ENCODE results near the gene SCAMP1. TPM values are rescaled to one million over a fixed set of nuclear protein-coding genes. Genes with fewer than 3 reads are reported as not detected.

The SCAMP1 gene
- total RNA-seq, 1 experiment from 2014 or later = 43.8 TPM

DNA sequence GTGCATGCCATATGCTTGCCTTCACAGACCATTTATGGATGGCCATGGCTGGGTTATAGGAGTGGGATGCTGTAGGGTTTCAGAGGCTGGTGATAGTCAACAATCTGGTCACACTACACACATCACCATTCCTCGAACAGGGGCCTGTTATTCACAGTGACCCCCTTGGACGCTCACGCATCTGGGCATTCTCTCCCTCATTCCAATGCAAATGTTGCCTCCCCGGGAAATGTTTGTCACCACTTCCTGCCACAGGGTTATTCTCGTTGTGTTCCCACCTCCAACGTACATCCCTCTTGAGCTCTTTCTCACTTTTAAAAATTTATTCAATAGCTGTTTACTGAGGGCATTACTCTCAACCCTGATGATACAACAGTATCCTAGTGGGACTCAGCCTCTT, 135.4 kb downstream of the SCAMP1 start (continued):
- TF ChIP-seq MLX (CRISPR knock-in tag; IDR thresholded peaks at IDR 0.05) = no peak
- no peak for TF ChIP-seq ZSCAN18 (CRISPR knock-in tag; IDR thresholded peaks at IDR 0.05)
- no peak for TF ChIP-seq NFYB (CRISPR knock-in tag; conservative IDR thresholded peaks at IDR 0.05; ENCODE audit: low read depth)
- no peak for TF ChIP-seq ZNF232 (CRISPR knock-in tag; IDR thresholded peaks at IDR 0.05)
- TF ChIP-seq FOXP4 (CRISPR knock-in tag; IDR thresholded peaks at IDR 0.05) = peak; percentile 62; the same call in 1 of the 2 replicates

- Mint-ChIP-seq H3K36me3 (no peaks in the 10 kb centered on the region), H3K27ac (peak overlapping the region; percentile 89), H3K9me3 (no peaks in the 10 kb centered on the region), H3K27me3 (ENCODE audit: low read depth) (no peaks in the 10 kb centered on the region), H3K4me3 (peak overlapping the region; percentile 41), H3K4me1 (peaks cover 65% of the 10 kb centered on the region)
- TF ChIP-seq ZNF263 (CRISPR knock-in tag; IDR thresholded peaks at IDR 0.05; ENCODE audit: low read depth) (no peak), SOX15 (CRISPR knock-in tag; IDR thresholded peaks at IDR 0.05) (no peak), NR3C1 (CRISPR knock-in tag; conservative IDR thresholded peaks at IDR 0.05; ENCODE audit: low read depth) (no peak), AFF4 (CRISPR knock-in tag; IDR thresholded peaks at IDR 0.05; ENCODE audit: borderline replicate concordance) (no peak), ZNF138 (CRISPR knock-in tag; conservative IDR thresholded peaks at IDR 0.05) (no peak), ELF4 (CRISPR knock-in tag; IDR thresholded peaks at IDR 0.05; ENCODE audit: low read depth) (no peak), ATF3 (CRISPR knock-in tag; conservative IDR thresholded peaks at IDR 0.05) (no peak), MXD4 (CRISPR knock-in tag; IDR thresholded peaks at IDR 0.05; ENCODE audit: borderline replicate concordance) (no peak), FOXK1 (CRISPR knock-in tag; IDR thresholded peaks at IDR 0.05) (no peak), GRHL2 (CRISPR knock-in tag; IDR thresholded peaks at IDR 0.05; ENCODE audit: insufficient replicate concordance, severe bottlenecking) (no peak)
- TF ChIP-seq, protein P1, sequence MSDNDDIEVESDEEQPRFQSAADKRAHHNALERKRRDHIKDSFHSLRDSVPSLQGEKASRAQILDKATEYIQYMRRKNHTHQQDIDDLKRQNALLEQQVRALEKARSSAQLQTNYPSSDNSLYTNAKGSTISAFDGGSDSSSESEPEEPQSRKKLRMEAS (CRISPR knock-in tag; IDR thresholded peaks at IDR 0.05) = no peak
- TF ChIP-seq, protein P2, sequence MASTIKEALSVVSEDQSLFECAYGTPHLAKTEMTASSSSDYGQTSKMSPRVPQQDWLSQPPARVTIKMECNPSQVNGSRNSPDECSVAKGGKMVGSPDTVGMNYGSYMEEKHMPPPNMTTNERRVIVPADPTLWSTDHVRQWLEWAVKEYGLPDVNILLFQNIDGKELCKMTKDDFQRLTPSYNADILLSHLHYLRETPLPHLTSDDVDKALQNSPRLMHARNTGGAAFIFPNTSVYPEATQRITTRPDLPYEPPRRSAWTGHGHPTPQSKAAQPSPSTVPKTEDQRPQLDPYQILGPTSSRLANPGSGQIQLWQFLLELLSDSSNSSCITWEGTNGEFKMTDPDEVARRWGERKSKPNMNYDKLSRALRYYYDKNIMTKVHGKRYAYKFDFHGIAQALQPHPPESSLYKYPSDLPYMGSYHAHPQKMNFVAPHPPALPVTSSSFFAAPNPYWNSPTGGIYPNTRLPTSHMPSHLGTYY (CRISPR knock-in tag; IDR thresholded peaks at IDR 0.05) = no peak
- DNase-seq (ENCODE audit: low spot score) (no peak), ATAC-seq (peak; percentile 33)
- CTCF ChIA-PET = interaction anchor here (0.6 to 2.0 kb wide), 8 partner anchors 15 to 489 kb away, joined by 3 to 7 read pairs (median 4); partner anchors contain the start of gene ARSB
- POLR2A ChIA-PET = interaction anchor here (1.0 kb wide), 1 partner anchor 16 kb away, joined by 3 read pairs; no protein-coding TSS in a partner anchor
Measured at GRCh38 chr5:78496373-78496772, 136.0 kb downstream of the SCAMP1 start.

Measured in WTC11 (cell line).